GM23338 (cell line): Measurements from ENCODE around the gene RAI14.

Experiments
- CREB1 ChIP-seq: fragments of 250-450 bp; sonication (Bioruptor Pico); IDR thresholded peaks from 2 replicates; pipeline ENCODE4 v1.5.0; 2020; ENCODE audit warnings: low read depth, mild to moderate bottlenecking, moderate library complexity
- CTCF ChIP-seq, 2 experiments: fragments of 200-600 bp in 1 of 2; sonication (generic) in 1 of 2; conservative IDR thresholded peaks; 2 replicates each; pipeline versions ENCODE4 v1.5.1 to v1.6.1; 2016 to 2017; ENCODE audit warnings: antibody characterized with exemption in 2 of 2, low read depth in 2 of 2, mild to moderate bottlenecking in 2 of 2, moderate library complexity in 1 of 2
- EZH2 ChIP-seq: fragments of 200-600 bp; sonication (generic); IDR thresholded peaks from one replicate; pipeline ENCODE4 v1.8.0; 2017; ENCODE audit warnings: antibody characterized with exemption, mild to moderate bottlenecking, low read depth; ENCODE audit not compliant: unreplicated experiment
- EZH2phosphoT487 ChIP-seq: fragments of 200-600 bp; sonication (generic); IDR thresholded peaks from one replicate; pipeline ENCODE4 v1.8.1; 2018; ENCODE audit warnings: antibody characterized with exemption; ENCODE audit not compliant: unreplicated experiment
- JUNB ChIP-seq: IDR thresholded peaks from one replicate; pipeline ENCODE4 v1.6.1; 2016; ENCODE audit warnings: antibody characterized with exemption; ENCODE audit not compliant: unreplicated experiment
- POLR2AphosphoS5 ChIP-seq: IDR thresholded peaks from 2 replicates; pipeline ENCODE4 v1.6.1; 2016; ENCODE audit warnings: antibody characterized with exemption, low read depth
- REST ChIP-seq: IDR thresholded peaks from one replicate; pipeline ENCODE4 v1.6.1; 2018; ENCODE audit warnings: antibody characterized with exemption; ENCODE audit not compliant: unreplicated experiment
- STAT1 ChIP-seq: IDR thresholded peaks from one replicate; pipeline ENCODE4 v1.6.1; 2016; ENCODE audit warnings: antibody characterized with exemption; ENCODE audit not compliant: unreplicated experiment

GRCh38 chr5:34685485-34686165, 29.5 kb downstream of the RAI14 start:
- TF ChIP-seq CTCF (conservative IDR thresholded peaks at IDR 0.05; ENCODE audit: low read depth in 2 of 2) = no peak
- TF ChIP-seq EZH2phosphoT487 = no peak
- TF ChIP-seq REST = no peak
- TF ChIP-seq EZH2 = no peak
- no peak for TF ChIP-seq JUNB
- TF ChIP-seq POLR2AphosphoS5 = no peak
- TF ChIP-seq CREB1 (CRISPR knock-in tag) = no peak
- no peak for TF ChIP-seq STAT1
